OCI-LY7 (cell line): ENCODE measurements around the gene ITIH3. TPM values are rescaled to one million over a fixed set of nuclear protein-coding genes. Genes with fewer than 3 reads are reported as not detected.

ENCODE experiments used
- BruUV-seq: library from RNA; stranded (reverse); fragments of 400-500 nt; replicated peaks from 2 replicates; lab custom pipeline; 2021; lab: Mats Ljungman, UMichigan
- CTCF ChIA-PET: fragments of 300-600 bp; sonication (Branson Sonifier 250); formaldehyde crosslinking; loops from one replicate; lab custom pipeline; 2022; ENCODE audit warnings: antibody characterized with exemption; ENCODE audit not compliant: unreplicated experiment; lab: Charles Lee
- POLR2A ChIA-PET: fragments of 300-600 bp; sonication (Branson Sonifier 250); formaldehyde crosslinking; loops from one replicate; lab custom pipeline; 2022; ENCODE audit warnings: antibody characterized with exemption; lab: Charles Lee
- DNase-seq: peaks from one replicate; pipeline ENCODE4 v3.0.0-alpha.2; 2015; ENCODE audit warnings: low spot score
- H2AFZ ChIP-seq: fragments of 200-600 bp; sonication (generic), shearing (Covaris generic); 2 replicates; pipeline ENCODE4 v1.6.1; 2014; ENCODE audit warnings: mild to moderate bottlenecking, antibody characterized with exemption, low read length, moderate library complexity
- H3K27ac ChIP-seq: fragments of 200-600 bp; sonication (generic); 2 replicates; pipeline ENCODE4 v1.5.1; 2014; ENCODE audit warnings: mixed run types, low read depth, mild to moderate bottlenecking, moderate library complexity, low read length, inconsistent platforms; ENCODE audit not compliant: poor library complexity, severe bottlenecking
- H3K36me3 ChIP-seq: fragments of 200-600 bp; sonication (generic); 2 replicates; pipeline ENCODE4 v1.6.1; 2014; ENCODE audit warnings: mild to moderate bottlenecking, antibody characterized with exemption, low read length, moderate library complexity, mixed read lengths; ENCODE audit not compliant: insufficient read depth
- H3K4me1 ChIP-seq: fragments of 200-600 bp; sonication (generic); 2 replicates; pipeline ENCODE4 v1.5.1; 2014; ENCODE audit warnings: mild to moderate bottlenecking, low read length; ENCODE audit not compliant: insufficient read depth, poor library complexity, severe bottlenecking
- H3K4me2 ChIP-seq: fragments of 200-600 bp; sonication (generic); 2 replicates; pipeline ENCODE4 v1.6.1; 2014; ENCODE audit warnings: mild to moderate bottlenecking, low read length
- H3K4me3 ChIP-seq: fragments of 200-600 bp; sonication (generic); 2 replicates; pipeline ENCODE4 v1.5.1; 2014; ENCODE audit warnings: mild to moderate bottlenecking, low read depth, low read length; ENCODE audit not compliant: poor library complexity, severe bottlenecking
- H3K79me2 ChIP-seq: fragments of 200-600 bp; sonication (generic); 2 replicates; pipeline ENCODE4 v1.6.1; 2016; ENCODE audit warnings: low read depth, mild to moderate bottlenecking, low read length, moderate library complexity, mixed read lengths; ENCODE audit not compliant: insufficient read depth
- H3K9me2 ChIP-seq: fragments of 200-600 bp; sonication (generic); 2 replicates; pipeline ENCODE4 v1.6.1; 2016; ENCODE audit warnings: mild to moderate bottlenecking, low read length, mixed read lengths; ENCODE audit not compliant: insufficient read depth
- H3K9me3 ChIP-seq: fragments of 200-600 bp; sonication (generic); 2 replicates; pipeline ENCODE4 v1.6.1; 2014; ENCODE audit warnings: mild to moderate bottlenecking, mixed run types, low read length, mixed read lengths
- H4K20me1 ChIP-seq: fragments of 200-600 bp; sonication (generic); 2 replicates; pipeline ENCODE4 v1.6.1; 2014; ENCODE audit warnings: mild to moderate bottlenecking, antibody characterized with exemption, low read length, moderate library complexity, mixed read lengths; ENCODE audit not compliant: insufficient read depth
- CTCF ChIP-seq: fragments of 200-600 bp; sonication (generic); conservative IDR thresholded peaks from 2 replicates; pipeline ENCODE4 v1.5.1; 2014; ENCODE audit warnings: mild to moderate bottlenecking, antibody characterized with exemption, low read length, moderate library complexity, mixed read lengths
- EZH2phosphoT487 ChIP-seq: fragments of 200-600 bp; sonication (generic); IDR thresholded peaks from 2 replicates; pipeline ENCODE4 v1.6.1; 2018; ENCODE audit warnings: low read depth, borderline replicate concordance, mild to moderate bottlenecking, mixed run types, antibody characterized with exemption, low read length, moderate library complexity, mixed read lengths
- intact Hi-C: fragments of 100-400 bp; cut with micrococcal nuclease; formaldehyde crosslinking; loops from one replicate; pipeline ENCODE4 v1.10.0; 2022; ENCODE audit not compliant: unreplicated experiment
- total RNA-seq, 2 experiments: library from RNA; depleted of rRNA in 1 of 2; stranded (reverse); fragments of >200 nt in 1 of 2; shearing (Covaris generic) in 1 of 2; gene quantifications; 2 replicates each; pipeline ENCODE4 v1.2.3, GENCODE V29; 2014 to 2022

ITIH3 gene
- total RNA-seq, 2 experiments from 2014 or later = not detected

GRCh38 chr3:52809149-52809548 is 14.6 kb downstream of the ITIH3 start:
- no TSS peak for BruUV-seq
- TF ChIP-seq EZH2phosphoT487 = no peak
- TF ChIP-seq CTCF = no peak

GRCh38 chr3:52809662-52810377 is 15.2 kb downstream of the ITIH3 start:
- Histone ChIP-seq H3K9me3 (no peaks in the 10 kb centered on the region), H3K4me3 (no peak overlapping the region), H3K79me2 (no peaks in the 10 kb centered on the region), H2AFZ (no peak overlapping the region), H3K4me1 (no peaks in the 10 kb centered on the region), H3K9me2 (no peaks in the 10 kb centered on the region), H3K4me2 (no peak overlapping the region), H3K36me3 (no peaks in the 10 kb centered on the region), H4K20me1 (no peaks in the 10 kb centered on the region), H3K27ac (no peak overlapping the region)
- no TSS peak for BruUV-seq
- POLR2A ChIA-PET = no interaction called here
- CTCF ChIA-PET = no interaction called here
- DNase-seq = no peak
- intact Hi-C loops = no loop called here
- TF ChIP-seq CTCF = no peak
- TF ChIP-seq EZH2phosphoT487 = no peak

More at GRCh38 chr3:52809149-52809548, 14.6 kb downstream of the ITIH3 start:
- Histone ChIP-seq H3K79me2 (no peaks in the 10 kb centered on the region), H3K4me1 (no peaks in the 10 kb centered on the region), H3K27ac (no peak overlapping the region), H3K4me3 (no peak overlapping the region), H3K9me2 (no peaks in the 10 kb centered on the region), H2AFZ (no peak overlapping the region), H3K9me3 (no peaks in the 10 kb centered on the region), H3K4me2 (no peak overlapping the region), H4K20me1 (no peaks in the 10 kb centered on the region), H3K36me3 (no peaks in the 10 kb centered on the region)
- CTCF ChIA-PET = no interaction called here
- POLR2A ChIA-PET = interaction anchor here (0.5 kb wide), 1 partner anchor 487 kb away, joined by 3 read pairs; no protein-coding TSS in a partner anchor
- no peak for DNase-seq
- intact Hi-C loops = no loop called here

- no peak overlapping the region for H3K4me2 ChIP-seq
- ChIA-PET CTCF (no interaction called here), POLR2A (no interaction called here)
- no peak overlapping the region for H3K4me3 ChIP-seq
- no peaks in the 10 kb centered on the region for H3K9me2 ChIP-seq
- H3K36me3 ChIP-seq = no peaks in the 10 kb centered on the region
- H3K79me2 ChIP-seq = no peaks in the 10 kb centered on the region
- TF ChIP-seq EZH2phosphoT487 = no peak
- TF ChIP-seq CTCF = no peak
- DNase-seq = no peak
- no TSS peak for BruUV-seq
- H3K27ac ChIP-seq = no peak overlapping the region
- no peaks in the 10 kb centered on the region for H3K4me1 ChIP-seq
- H4K20me1 ChIP-seq = no peaks in the 10 kb centered on the region
- no peak overlapping the region for H2AFZ ChIP-seq
- H3K9me3 ChIP-seq = no peaks in the 10 kb centered on the region
- intact Hi-C loops = no loop called here
Measured at GRCh38 chr3:52810923-52811322, 16.3 kb downstream of the ITIH3 start.
